Suprapubic skin (tissue), 4 donors: ENCODE results near the gene CAMTA1. TPM values are rescaled to one million over a fixed set of nuclear protein-coding genes. Genes with fewer than 3 reads are reported as not detected.

Experiments
- DNase-seq, 2 donors: peaks; one replicate each; pipeline ENCODE4 v3.0.0-alpha.2; 2019; ENCODE audit warnings: low spot score in 2 of 2
- H3K27ac ChIP-seq: fragments of 200-600 bp; sonication (generic); one replicate; pipeline ENCODE4 v1.5.1; 2019
- H3K27me3 ChIP-seq: fragments of 200-600 bp; sonication (generic); one replicate; pipeline ENCODE4 v1.5.1; 2019
- H3K36me3 ChIP-seq: fragments of 200-600 bp; sonication (generic); one replicate; pipeline ENCODE4 v1.5.1; 2019
- H3K4me1 ChIP-seq: fragments of 200-600 bp; sonication (generic); one replicate; pipeline ENCODE4 v1.5.1; 2019
- H3K4me3 ChIP-seq: fragments of 200-600 bp; sonication (generic); one replicate; pipeline ENCODE4 v1.5.1; 2019; ENCODE audit warnings: mild to moderate bottlenecking
- H3K9me3 ChIP-seq: fragments of 200-600 bp; sonication (generic); one replicate; pipeline ENCODE4 v1.5.1; 2019
- CTCF ChIP-seq, 2 donors: fragments of 200-600 bp in 1 of 2; fragments of 450-650 bp in 1 of 2; sonication (generic) in 1 of 2; IDR thresholded peaks; one replicate each; pipeline ENCODE4 v1.5.1; 2016 to 2019; ENCODE audit warnings: antibody characterized with exemption in 2 of 2, mild to moderate bottlenecking in 1 of 2, moderate library complexity in 1 of 2
- EP300 ChIP-seq: sonication (generic); formaldehyde crosslinking; IDR thresholded peaks from one replicate; pipeline ENCODE4 v1.6.1; 2017; ENCODE audit warnings: antibody characterized with exemption
- POLR2A ChIP-seq, 2 donors: fragments of 450-650 bp; IDR thresholded peaks; one replicate each; pipeline ENCODE4 v1.6.1; 2017; ENCODE audit warnings: antibody characterized with exemption in 2 of 2, mild to moderate bottlenecking in 2 of 2, moderate library complexity in 2 of 2
- POLR2AphosphoS5 ChIP-seq, 3 donors: sonication (generic); formaldehyde crosslinking; IDR thresholded peaks; one replicate each; pipeline ENCODE4 v1.6.1; 2017; ENCODE audit warnings: antibody characterized with exemption in 3 of 3
- WGBS: methylation state at CpG from one replicate; pipeline ENCODE4 v1.1.5; 2018; 5-methylcytosine and 5-hydroxymethylcytosine counted together
- total RNA-seq, 4 donors: library from RNA; depleted of rRNA; stranded (reverse); fragments of >200 nt; gene quantifications; one replicate each; pipeline ENCODE4 v1.1.0, GENCODE V29; 2016

CAMTA1 gene
- total RNA-seq, 4 donors from 2014 or later: 40.4 to 54.1 (median 46.6) TPM

GRCh38 chr1:7551442-7551841, 766.2 kb downstream of the CAMTA1 start:
- no peak overlapping the region for H3K27ac ChIP-seq
- H3K36me3 ChIP-seq: no peaks in the 10 kb centered on the region
- H3K9me3 ChIP-seq: no peaks in the 10 kb centered on the region
- no peak overlapping the region for H3K4me3 ChIP-seq
- WGBS: 73% methylated on average over 7 of the region's 8 CpGs
- DNase-seq: no peak
- no peak for TF ChIP-seq POLR2AphosphoS5 (IDR thresholded peaks at IDR 0.05)
- no peak for TF ChIP-seq EP300
- TF ChIP-seq POLR2A (IDR thresholded peaks at IDR 0.05): no peak
- no peak for TF ChIP-seq CTCF (IDR thresholded peaks at IDR 0.05)
- peaks cover 3% of the 10 kb centered on the region for H3K27me3 ChIP-seq
- peaks cover 20% of the 10 kb centered on the region for H3K4me1 ChIP-seq

GRCh38 chr1:7552402-7552801, 767.1 kb downstream of the CAMTA1 start:
- Histone ChIP-seq H3K9me3 (no peaks in the 10 kb centered on the region), H3K36me3 (no peaks in the 10 kb centered on the region), H3K4me3 (no peak overlapping the region), H3K27me3 (peaks cover 8% of the 10 kb centered on the region), H3K4me1 (peaks cover 20% of the 10 kb centered on the region), H3K27ac (no peak overlapping the region)
- DNase-seq: no peak
- WGBS: 81% methylated on average over 3 of the region's 9 CpGs
- no peak for TF ChIP-seq EP300
- TF ChIP-seq POLR2AphosphoS5 (IDR thresholded peaks at IDR 0.05): no peak
- TF ChIP-seq CTCF (IDR thresholded peaks at IDR 0.05): no peak
- TF ChIP-seq POLR2A (IDR thresholded peaks at IDR 0.05): no peak

GRCh38 chr1:7553042-7553690, 767.9 kb downstream of the CAMTA1 start:
- 81% methylated on average over 3 of the region's 3 CpGs for WGBS

GRCh38 chr1:7554385-7555235, 769.4 kb downstream of the CAMTA1 start:
- WGBS: 66% methylated on average over 8 of the region's 8 CpGs
- TF ChIP-seq POLR2AphosphoS5 (IDR thresholded peaks at IDR 0.05): no peak
- TF ChIP-seq POLR2A (IDR thresholded peaks at IDR 0.05): no peak
- no peak for TF ChIP-seq EP300
- no peak for TF ChIP-seq CTCF (IDR thresholded peaks at IDR 0.05)
- no peaks in the 10 kb centered on the region for H3K9me3 ChIP-seq
- peaks cover 12% of the 10 kb centered on the region for H3K27me3 ChIP-seq
- no peak overlapping the region for H3K4me3 ChIP-seq
- H3K27ac ChIP-seq: no peak overlapping the region
- DNase-seq: no peak
- H3K4me1 ChIP-seq: peaks cover 15% of the 10 kb centered on the region
- no peaks in the 10 kb centered on the region for H3K36me3 ChIP-seq

More at GRCh38 chr1:7553042-7553690, 767.9 kb downstream of the CAMTA1 start:
- no peak overlapping the region for H3K4me3 ChIP-seq
- no peak for TF ChIP-seq POLR2AphosphoS5 (IDR thresholded peaks at IDR 0.05)
- no peaks in the 10 kb centered on the region for H3K36me3 ChIP-seq
- DNase-seq: no peak
- no peaks in the 10 kb centered on the region for H3K9me3 ChIP-seq
- H3K4me1 ChIP-seq: peaks cover 20% of the 10 kb centered on the region
- H3K27ac ChIP-seq: no peak overlapping the region
- peaks cover 12% of the 10 kb centered on the region for H3K27me3 ChIP-seq

GRCh38 chr1:7555391-7556185, 770.3 kb downstream of the CAMTA1 start:
- no peak for DNase-seq
- no peak overlapping the region for H3K27ac ChIP-seq
- peaks cover 12% of the 10 kb centered on the region for H3K27me3 ChIP-seq
- H3K4me3 ChIP-seq: no peak overlapping the region
- 73% methylated on average over 12 of the region's 12 CpGs for WGBS
- no peaks in the 10 kb centered on the region for H3K36me3 ChIP-seq
- H3K4me1 ChIP-seq: peaks cover 6% of the 10 kb centered on the region
- H3K9me3 ChIP-seq: no peaks in the 10 kb centered on the region
- no peak for TF ChIP-seq POLR2A (IDR thresholded peaks at IDR 0.05)
- TF ChIP-seq EP300: no peak
- no peak for TF ChIP-seq CTCF (IDR thresholded peaks at IDR 0.05)
- no peak for TF ChIP-seq POLR2AphosphoS5 (IDR thresholded peaks at IDR 0.05)
